Testis (tissue), 2 donors: ENCODE measurements around the gene PITPNM3.

Source experiments
- POLR2A ChIP-seq: fragments of 450-650 bp; IDR thresholded peaks from one replicate; pipeline ENCODE4 v1.6.1; 2017; ENCODE audit warnings: antibody characterized with exemption, mild to moderate bottlenecking, moderate library complexity
- TF ChIP-seq, protein P1 (sequence below), 3 experiments: fragments of 450-650 bp in 2 of 3; fragments of 200-600 bp in 1 of 3; sonication (generic) in 1 of 3; IDR thresholded peaks; one replicate each; pipeline ENCODE4 v1.5.1; 2016 to 2019; ENCODE audit warnings: antibody characterized with exemption in 3 of 3, mild to moderate bottlenecking in 2 of 3, moderate library complexity in 1 of 3

DNA sequence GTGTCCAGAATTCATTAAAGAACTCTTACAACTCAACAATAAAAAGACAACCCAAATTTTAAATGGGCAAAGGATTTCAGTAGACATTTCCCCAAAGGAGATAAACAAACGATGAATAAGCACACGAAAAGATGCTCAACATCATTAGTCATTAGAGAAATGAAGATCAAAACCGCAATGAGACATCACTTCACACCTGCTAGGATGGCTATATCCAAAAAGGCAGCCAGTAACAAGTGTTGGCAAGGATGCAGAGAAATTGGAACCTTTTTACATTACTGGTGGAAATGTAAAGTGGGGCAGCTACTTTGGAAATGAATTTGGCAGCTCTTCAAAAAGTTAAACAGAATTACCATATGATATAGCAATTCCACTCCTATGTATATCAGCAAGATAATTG, 42.0 kb downstream of the PITPNM3 start:
- TF ChIP-seq, protein P1, sequence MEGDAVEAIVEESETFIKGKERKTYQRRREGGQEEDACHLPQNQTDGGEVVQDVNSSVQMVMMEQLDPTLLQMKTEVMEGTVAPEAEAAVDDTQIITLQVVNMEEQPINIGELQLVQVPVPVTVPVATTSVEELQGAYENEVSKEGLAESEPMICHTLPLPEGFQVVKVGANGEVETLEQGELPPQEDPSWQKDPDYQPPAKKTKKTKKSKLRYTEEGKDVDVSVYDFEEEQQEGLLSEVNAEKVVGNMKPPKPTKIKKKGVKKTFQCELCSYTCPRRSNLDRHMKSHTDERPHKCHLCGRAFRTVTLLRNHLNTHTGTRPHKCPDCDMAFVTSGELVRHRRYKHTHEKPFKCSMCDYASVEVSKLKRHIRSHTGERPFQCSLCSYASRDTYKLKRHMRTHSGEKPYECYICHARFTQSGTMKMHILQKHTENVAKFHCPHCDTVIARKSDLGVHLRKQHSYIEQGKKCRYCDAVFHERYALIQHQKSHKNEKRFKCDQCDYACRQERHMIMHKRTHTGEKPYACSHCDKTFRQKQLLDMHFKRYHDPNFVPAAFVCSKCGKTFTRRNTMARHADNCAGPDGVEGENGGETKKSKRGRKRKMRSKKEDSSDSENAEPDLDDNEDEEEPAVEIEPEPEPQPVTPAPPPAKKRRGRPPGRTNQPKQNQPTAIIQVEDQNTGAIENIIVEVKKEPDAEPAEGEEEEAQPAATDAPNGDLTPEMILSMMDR (IDR thresholded peaks at IDR 0.05) = no peak
- no peak for TF ChIP-seq POLR2A
